AG04450 (cell line): ENCODE results near the gene EVPLL. TPM values are rescaled to one million over a fixed set of nuclear protein-coding genes. Genes with fewer than 3 reads are reported as not detected.
"Not testable (repeated sequence)": the region's sequence is repeated elsewhere in the genome, so short reads cannot be mapped to it uniquely, and the experiment has no call there.

ENCODE experiments used
- CTCF ChIA-PET: fragments of 300-600, 350-600 bp; formaldehyde crosslinking; extraction: SDS; loops from one replicate; lab custom pipeline; 2022; ENCODE audit warnings: antibody characterized with exemption, inconsistent platforms; lab: Charles Lee
- POLR2A ChIA-PET: fragments of 350-600 bp; formaldehyde crosslinking; extraction: SDS; loops from one replicate; lab custom pipeline; 2021; ENCODE audit warnings: antibody characterized with exemption, inconsistent platforms; lab: Yijun Ruan, JAX
- DNase-seq: peaks from one replicate; pipeline ENCODE4 v3.0.0-alpha.2; 2011; ENCODE audit warnings: low read depth, low spot score
- H3K27ac ChIP-seq: one replicate; pipeline ENCODE4 v1.5.1; 2012; ENCODE audit warnings: low read depth, low read length, control low read depth
- H3K27me3 ChIP-seq: one replicate; pipeline ENCODE4 v1.6.0; 2012; ENCODE audit warnings: low read length; ENCODE audit not compliant: control insufficient read depth, insufficient read depth
- H3K4me3 ChIP-seq: 2 replicates; pipeline ENCODE4 v1.5.1; 2011; ENCODE audit warnings: mild to moderate bottlenecking, low read depth, low read length, control low read depth
- H3K9me3 ChIP-seq: 2 replicates; pipeline ENCODE4 v1.5.1; 2012; ENCODE audit warnings: low read length; ENCODE audit not compliant: control insufficient read depth, insufficient read depth
- CTCF ChIP-seq: IDR thresholded peaks from 2 replicates; pipeline ENCODE4 v1.5.1; 2011; ENCODE audit warnings: low read depth, low read length, control low read depth, inconsistent platforms
- polyA minus RNA-seq: library from RNA; depleted of rRNA, polyadenylated mRNA; stranded (reverse); fragments of >200 nt; gene quantifications from 2 replicates; pipeline ENCODE4 v1.2.3, GENCODE V29; 2011; rRNA and poly(A)+ RNA removed
- polyA plus RNA-seq: library from polyadenylated mRNA; depleted of rRNA; stranded (reverse); fragments of >200 nt; gene quantifications from 2 replicates; pipeline ENCODE4 v1.2.3, GENCODE V29; 2011; rRNA removed

The EVPLL gene
- polyA plus RNA-seq: not detected in 2 replicates
- not detected in 2 replicates for polyA minus RNA-seq

- Histone ChIP-seq H3K27me3 (peaks cover 18% of the 10 kb centered on the region), H3K4me3 (no peak within 1 kb of the TSS), H3K9me3 (peaks cover 3% of the 10 kb centered on the region), H3K27ac (no peak within 1 kb of the TSS)
- ChIA-PET POLR2A (interaction anchor here (0.7 kb wide), 1 partner anchor 9 kb away, joined by 10 read pairs; no protein-coding TSS in a partner anchor), CTCF (interaction anchor here (0.6 kb wide), 1 partner anchor 50 kb away, joined by 3 read pairs; no protein-coding TSS in a partner anchor)
- TF ChIP-seq CTCF: peak; percentile 17; the same call in 1 of the 2 replicates
- no peak for DNase-seq
These were observed at the start of gene EVPLL for GRCh38 chr17:18377437-18378204. Gene EVPLL, plus strand, starts transcription at chr17:18377778. Its CDS starts 3,160 bp downstream, at chr17:18380938.

GRCh38 chr17:18328643-18329204 lies 48.9 kb upstream of the EVPLL start:
- TF ChIP-seq CTCF: no peak
- ChIA-PET POLR2A (interaction anchor here (0.7 to 1.0 kb wide), 2 partner anchors 14 to 27 kb away, joined by 3 read pairs; partner anchors contain the start of gene TOP3A), CTCF (interaction anchor here (0.5 kb wide), 1 partner anchor 15 kb away, joined by 3 read pairs; no protein-coding TSS in a partner anchor)
- H3K27ac ChIP-seq: no peak overlapping the region
- DNase-seq: no peak
- no peak overlapping the region for H3K4me3 ChIP-seq
- no peaks in the 10 kb centered on the region for H3K9me3 ChIP-seq
- no peaks in the 10 kb centered on the region for H3K27me3 ChIP-seq

- ChIA-PET CTCF (interaction anchor here (0.5 kb wide), 1 partner anchor 118 kb away, joined by 6 read pairs; no protein-coding TSS in a partner anchor), POLR2A (interaction anchor here (0.6 kb wide), 1 partner anchor 32 kb away, joined by 3 read pairs; the partner anchor contains the start of gene SHMT1)
- DNase-seq: no peak
- no peaks in the 10 kb centered on the region for H3K27me3 ChIP-seq
- no peak for TF ChIP-seq CTCF
- no peaks in the 10 kb centered on the region for H3K9me3 ChIP-seq
- H3K27ac ChIP-seq: no peak overlapping the region
- no peak overlapping the region for H3K4me3 ChIP-seq
These were observed 45.7 kb upstream of the EVPLL start for GRCh38 chr17:18331879-18332278.

- CTCF ChIA-PET: no interaction called here
- Histone ChIP-seq H3K9me3 (no peaks in the 10 kb centered on the region), H3K27ac (peak overlapping the region; percentile 31), H3K27me3 (no peaks in the 10 kb centered on the region), H3K4me3 (no peak overlapping the region)
- no peak for DNase-seq
- TF ChIP-seq CTCF: no peak
- POLR2A ChIA-PET: no interaction called here
These were observed 44.6 kb upstream of the EVPLL start for GRCh38 chr17:18332909-18333489.

- POLR2A ChIA-PET, H3K27ac ChIP-seq, CTCF ChIA-PET: not testable (repeated sequence)
These were observed 39.4 kb upstream of the EVPLL start for GRCh38 chr17:18338158-18338557.

More at GRCh38 chr17:18338158-18338557, 39.4 kb upstream of the EVPLL start:
- DNase-seq, H3K27me3 ChIP-seq, H3K4me3 ChIP-seq, H3K9me3 ChIP-seq: not testable (repeated sequence)
